ENCODE data around the gene FILIP1L.

Gene FILIP1L

GRCh38 chr3:100002599-100003350 lies 111.5 kb downstream of the FILIP1L start:
- DNase-seq (ENCODE audit: low spot score), result no peak
- no peak for TF ChIP-seq CTCF (IDR thresholded peaks at IDR 0.05; ENCODE audit: borderline replicate concordance, control extremely low read depth, extremely low read depth, insufficient read depth, missing control alignments)
- in situ Hi-C loops (cut with MboI; ENCODE audit: low sequenced_read_pairs, unreplicated experiment), result no loop called here

- no peak for DNase-seq (ENCODE audit: low spot score)
- in situ Hi-C loops (cut with MboI; ENCODE audit: low sequenced_read_pairs, unreplicated experiment), result no loop called here
- no peak for TF ChIP-seq CTCF (IDR thresholded peaks at IDR 0.05; ENCODE audit: borderline replicate concordance, control extremely low read depth, extremely low read depth, insufficient read depth, missing control alignments)
Measured at GRCh38 chr3:100001526-100002270, 112.6 kb downstream of the FILIP1L start.

GRCh38 chr3:100001083-100001482 lies 113.2 kb downstream of the FILIP1L start:
- no peak for DNase-seq (ENCODE audit: low spot score)
- TF ChIP-seq CTCF (IDR thresholded peaks at IDR 0.05; ENCODE audit: borderline replicate concordance, control extremely low read depth, extremely low read depth, insufficient read depth, missing control alignments), result no peak
- in situ Hi-C loops (cut with MboI; ENCODE audit: low sequenced_read_pairs, unreplicated experiment), result no loop called here

- TF ChIP-seq CTCF (IDR thresholded peaks at IDR 0.05; ENCODE audit: borderline replicate concordance, control extremely low read depth, extremely low read depth, insufficient read depth, missing control alignments), result no peak
- DNase-seq (ENCODE audit: low spot score), result no peak
- in situ Hi-C loops (cut with MboI; ENCODE audit: low sequenced_read_pairs, unreplicated experiment), result no loop called here
Measured at GRCh38 chr3:99999536-99999935, 114.8 kb downstream of the FILIP1L start.

GRCh38 chr3:99997293-99997692 lies 117.0 kb downstream of the FILIP1L start:
- TF ChIP-seq CTCF (IDR thresholded peaks at IDR 0.05; ENCODE audit: borderline replicate concordance, control extremely low read depth, extremely low read depth, insufficient read depth, missing control alignments), result no peak
- in situ Hi-C loops (cut with MboI; ENCODE audit: low sequenced_read_pairs, unreplicated experiment), result no loop called here
- DNase-seq (ENCODE audit: low spot score), result no peak

GRCh38 chr3:99990179-99990578 lies 124.1 kb downstream of the FILIP1L start:
- DNase-seq (ENCODE audit: low spot score), result no peak
- in situ Hi-C loops (cut with MboI; ENCODE audit: low sequenced_read_pairs, unreplicated experiment), result no loop called here
- no peak for TF ChIP-seq CTCF (IDR thresholded peaks at IDR 0.05; ENCODE audit: borderline replicate concordance, control extremely low read depth, extremely low read depth, insufficient read depth, missing control alignments)
